Mucosa of rectum (tissue), 2 donors: ENCODE results near the gene TRIM23.

ENCODE experiments used
- H3K27ac ChIP-seq, 2 donors: one replicate each; pipeline ENCODE4 v1.7.0; 2013; ENCODE audit warnings: inconsistent platforms in 2 of 2, low read depth in 2 of 2, low read length in 2 of 2
- H3K27me3 ChIP-seq, 2 donors: one replicate each; pipeline ENCODE4 v1.7.0; 2013; ENCODE audit warnings: low read length in 2 of 2; ENCODE audit not compliant: control insufficient read depth in 2 of 2, insufficient read depth in 2 of 2
- H3K36me3 ChIP-seq, 2 donors: one replicate each; pipeline ENCODE4 v1.7.0; 2013; ENCODE audit warnings: low read length in 2 of 2; ENCODE audit not compliant: control insufficient read depth in 2 of 2, insufficient read depth in 2 of 2
- H3K4me1 ChIP-seq, 2 donors: one replicate each; pipeline ENCODE4 v1.7.0; 2013; ENCODE audit warnings: low read length in 2 of 2, mild to moderate bottlenecking in 1 of 2; ENCODE audit not compliant: control insufficient read depth in 2 of 2, insufficient read depth in 2 of 2
- H3K4me3 ChIP-seq, 2 donors: one replicate each; pipeline ENCODE4 v1.7.0; 2013; ENCODE audit warnings: low read length in 2 of 2
- H3K9ac ChIP-seq, 2 donors: one replicate each; pipeline ENCODE4 v1.7.0; 2013; ENCODE audit warnings: low read length in 2 of 2, low read depth in 1 of 2, mild to moderate bottlenecking in 1 of 2
- H3K9me3 ChIP-seq, 2 donors: one replicate each; pipeline ENCODE4 v1.7.0; 2013; ENCODE audit warnings: low read length in 2 of 2; ENCODE audit not compliant: control insufficient read depth in 2 of 2
- donor health status: healthy.
- donor health status: Normal muscosa, but diverticular disease.

TRIM23 gene

GRCh38 chr5:65544473-65544872, 79.7 kb downstream of the TRIM23 start:
- H3K4me1 ChIP-seq, result no peaks in the 10 kb centered on the region
- H3K9ac ChIP-seq, result no peak overlapping the region
- H3K27me3 ChIP-seq, result no peaks in the 10 kb centered on the region
- H3K4me3 ChIP-seq, result no peak overlapping the region
- no peaks in the 10 kb centered on the region for H3K9me3 ChIP-seq
- no peaks in the 10 kb centered on the region for H3K36me3 ChIP-seq
- H3K27ac ChIP-seq, result no peak overlapping the region

GRCh38 chr5:65539827-65540226, 84.3 kb downstream of the TRIM23 start:
- Histone ChIP-seq H3K4me1 (peaks cover 0 to 3% of the 10 kb centered on the region in 2 donors), H3K27ac (no peak overlapping the region), H3K36me3 (no peaks in the 10 kb centered on the region), H3K4me3 (no peak overlapping the region), H3K27me3 (no peaks in the 10 kb centered on the region), H3K9me3 (no peaks in the 10 kb centered on the region), H3K9ac (no peak overlapping the region)
